Measurements from ENCODE around the gene MAF. TPM values are rescaled to one million over a fixed set of nuclear protein-coding genes. Genes with fewer than 3 reads are reported as not detected.

MAF gene
- total and polyA plus RNA-seq, 2 of the 4 experiments (the other 2 are of a cell fraction): under 0.01 to 0.02 TPM

GRCh38 chr16:79550373-79550772 is 50.2 kb downstream of the MAF start:
- Histone ChIP-seq H3K4me2 (ENCODE audit: low read depth, low read length) (no peak overlapping the region), H3K9me1 (ENCODE audit: insufficient read depth, low read length) (no peaks in the 10 kb centered on the region), H3K56ac (ENCODE audit: extremely low read depth, insufficient read depth, low read length) (no peak overlapping the region), H3K79me1 (ENCODE audit: low read depth in 1 of 2, low read length in 2 of 2) (no peaks in the 10 kb centered on the region), H4K20me1 (ENCODE audit: insufficient read depth, low read length) (no peaks in the 10 kb centered on the region), H3K27ac (ENCODE audit: insufficient read depth, low read length) (no peak overlapping the region), H2BK5ac (ENCODE audit: low read depth, low read length, poor library complexity, severe bottlenecking) (no peak overlapping the region), H2AK9ac (replicated peaks; ENCODE audit: low read depth, low read length, poor library complexity) (no peak overlapping the region), H3K4ac (ENCODE audit: low read depth, low read length) (no peak overlapping the region), H3K27me3 (ENCODE audit: control insufficient read depth, insufficient read depth, low read length) (no peaks in the 10 kb centered on the region), H3K4me3 (ENCODE audit: insufficient read depth, low read depth, low read length) (no peak overlapping the region), H4K8ac (ENCODE audit: low read depth in 2 of 2, low read length in 2 of 2) (no peak overlapping the region), H4K91ac (ENCODE audit: insufficient read depth, low read depth, low read length) (no peak overlapping the region), H3K18ac (ENCODE audit: low read depth, low read length) (no peak overlapping the region), H3K9ac (ENCODE audit: low read depth, low read length) (no peak overlapping the region), H3K4me1 (ENCODE audit: control insufficient read depth, insufficient read depth, low read length) (no peaks in the 10 kb centered on the region), H3K14ac (replicated peaks; ENCODE audit: low read depth, low read length) (no peak overlapping the region), H4K5ac (ENCODE audit: low read depth, low read length) (no peak overlapping the region), H2BK120ac (ENCODE audit: low read depth, low read length) (no peak overlapping the region), H2BK15ac (ENCODE audit: low read depth, low read length) (no peak overlapping the region), H3K9me3 (ENCODE audit: control insufficient read depth, insufficient read depth, low read length) (peaks cover 17% of the 10 kb centered on the region), H2AFZ (replicated peaks; ENCODE audit: low read length, poor library complexity) (no peak overlapping the region), H2BK20ac (ENCODE audit: low read depth, low read length) (no peak overlapping the region), H2AK5ac (ENCODE audit: low read depth, low read length) (no peak overlapping the region), H3K36me3 (ENCODE audit: control insufficient read depth, insufficient read depth, low read length) (no peaks in the 10 kb centered on the region), H3K23ac (ENCODE audit: low read depth, low read length) (no peak overlapping the region)
- DNase-seq (no peak), ATAC-seq (ENCODE audit: low read depth) (no peak)
- no peak for TF ChIP-seq CTCF (conservative IDR thresholded peaks at IDR 0.05; ENCODE audit: low read depth, low read length)
- TF ChIP-seq CHD1 (IDR thresholded peaks at IDR 0.05; ENCODE audit: low read depth, low read length): no peak
- no peak for TF ChIP-seq RCOR1 (IDR thresholded peaks at IDR 0.05; ENCODE audit: insufficient replicate concordance, low read length)
- no peak for TF ChIP-seq MAFK (IDR thresholded peaks at IDR 0.05; ENCODE audit: low read depth, low read length)
- no peak for TF ChIP-seq MAZ (IDR thresholded peaks at IDR 0.05; ENCODE audit: borderline replicate concordance, low read depth, low read length)
- no peak for TF ChIP-seq USF2 (IDR thresholded peaks at IDR 0.05; ENCODE audit: low read depth, low read length)
- ChIA-PET POLR2A (ENCODE audit: unreplicated experiment) (no interaction called here), CTCF (no interaction called here)
- in situ Hi-C loops (cut with MboI; ENCODE audit: low sequenced_read_pairs): no loop called here
- dilution Hi-C loops (cut with HindIII; ENCODE audit: low sequenced_read_pairs, unreplicated experiment): no loop called here
- intact Hi-C loops (cut with micrococcal nuclease): no loop called here
- no CpG with 5 or more reads among the region's 2 CpGs for WGBS, 2 experiments (ENCODE audit: extremely low coverage in 2 of 2, insufficient read length in 1 of 2)
- BruUV-seq (replicated peaks): no TSS peak

Measured in IMR-90 (cell line).